Neutrophil (primary cell): Measurements from ENCODE around the gene RPP25L.

Experiments
- H3K27ac ChIP-seq: fragments of 200-600 bp; sonication (generic); 2 replicates; pipeline ENCODE4 v1.5.1; 2016; ENCODE audit warnings: mild to moderate bottlenecking, moderate library complexity
- H3K27me3 ChIP-seq: fragments of 200-600 bp; sonication (generic); 2 replicates; pipeline ENCODE4 v1.6.0; 2016; ENCODE audit warnings: mild to moderate bottlenecking
- H3K36me3 ChIP-seq: fragments of 200-600 bp; sonication (generic); 2 replicates; pipeline ENCODE4 v1.5.1; 2017
- H3K4me1 ChIP-seq, 2 experiments: fragments of 200-600 bp in 1 of 2; sonication (generic) in 1 of 2; 1 replicate in 1 of 2; 2 replicates in 1 of 2; pipeline versions ENCODE4 v1.5.1 to v1.6.1; 2013 to 2016; ENCODE audit warnings: low read depth in 1 of 2, low read length in 1 of 2, mild to moderate bottlenecking in 1 of 2, moderate library complexity in 1 of 2; ENCODE audit not compliant: control insufficient read depth in 1 of 2, insufficient read depth in 1 of 2
- H3K4me3 ChIP-seq, 2 experiments: fragments of 200-600 bp in 1 of 2; sonication (generic) in 1 of 2; 1 replicate in 1 of 2; 2 replicates in 1 of 2; pipeline ENCODE4 v1.5.1; 2013 to 2016; ENCODE audit warnings: low read depth in 1 of 2, low read length in 1 of 2, mild to moderate bottlenecking in 1 of 2, moderate library complexity in 1 of 2
- H3K9me3 ChIP-seq: fragments of 200-600 bp; sonication (generic); 2 replicates; pipeline ENCODE4 v1.5.1; 2016
- TF ChIP-seq, protein P1 (sequence below): fragments of 200-600 bp; sonication (generic); IDR thresholded peaks from 2 replicates; pipeline ENCODE4 v1.5.1; 2016; ENCODE audit warnings: antibody characterized with exemption

RPP25L gene

DNA sequence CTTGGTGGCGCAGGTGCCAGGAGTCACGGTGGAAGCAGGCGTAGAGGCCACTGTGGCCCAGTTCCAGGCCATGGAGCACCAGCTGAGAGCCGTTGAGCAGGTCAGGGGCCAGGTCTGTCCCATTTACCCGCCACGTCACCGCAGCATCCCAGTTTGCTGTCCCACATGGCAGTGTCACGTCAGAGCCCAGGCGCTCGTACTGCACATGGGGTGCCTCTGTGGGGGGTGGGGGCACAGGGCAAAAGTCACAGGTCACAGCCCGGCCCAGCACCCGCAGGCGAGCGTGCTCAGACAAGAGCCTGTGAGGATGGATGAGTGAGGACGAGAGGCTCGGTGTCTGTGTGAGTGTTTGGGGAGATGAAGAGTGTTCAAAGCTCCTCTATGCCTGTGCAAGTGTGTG lies 47.3 kb downstream of the RPP25L start:
- Histone ChIP-seq H3K27ac (no peak overlapping the region), H3K4me1 (no peaks in the 10 kb centered on the region), H3K36me3 (no peaks in the 10 kb centered on the region), H3K4me3 (no peak overlapping the region), H3K27me3 (peaks cover 82% of the 10 kb centered on the region), H3K9me3 (no peaks in the 10 kb centered on the region)
- TF ChIP-seq, protein P1, sequence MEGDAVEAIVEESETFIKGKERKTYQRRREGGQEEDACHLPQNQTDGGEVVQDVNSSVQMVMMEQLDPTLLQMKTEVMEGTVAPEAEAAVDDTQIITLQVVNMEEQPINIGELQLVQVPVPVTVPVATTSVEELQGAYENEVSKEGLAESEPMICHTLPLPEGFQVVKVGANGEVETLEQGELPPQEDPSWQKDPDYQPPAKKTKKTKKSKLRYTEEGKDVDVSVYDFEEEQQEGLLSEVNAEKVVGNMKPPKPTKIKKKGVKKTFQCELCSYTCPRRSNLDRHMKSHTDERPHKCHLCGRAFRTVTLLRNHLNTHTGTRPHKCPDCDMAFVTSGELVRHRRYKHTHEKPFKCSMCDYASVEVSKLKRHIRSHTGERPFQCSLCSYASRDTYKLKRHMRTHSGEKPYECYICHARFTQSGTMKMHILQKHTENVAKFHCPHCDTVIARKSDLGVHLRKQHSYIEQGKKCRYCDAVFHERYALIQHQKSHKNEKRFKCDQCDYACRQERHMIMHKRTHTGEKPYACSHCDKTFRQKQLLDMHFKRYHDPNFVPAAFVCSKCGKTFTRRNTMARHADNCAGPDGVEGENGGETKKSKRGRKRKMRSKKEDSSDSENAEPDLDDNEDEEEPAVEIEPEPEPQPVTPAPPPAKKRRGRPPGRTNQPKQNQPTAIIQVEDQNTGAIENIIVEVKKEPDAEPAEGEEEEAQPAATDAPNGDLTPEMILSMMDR: no peak

DNA sequence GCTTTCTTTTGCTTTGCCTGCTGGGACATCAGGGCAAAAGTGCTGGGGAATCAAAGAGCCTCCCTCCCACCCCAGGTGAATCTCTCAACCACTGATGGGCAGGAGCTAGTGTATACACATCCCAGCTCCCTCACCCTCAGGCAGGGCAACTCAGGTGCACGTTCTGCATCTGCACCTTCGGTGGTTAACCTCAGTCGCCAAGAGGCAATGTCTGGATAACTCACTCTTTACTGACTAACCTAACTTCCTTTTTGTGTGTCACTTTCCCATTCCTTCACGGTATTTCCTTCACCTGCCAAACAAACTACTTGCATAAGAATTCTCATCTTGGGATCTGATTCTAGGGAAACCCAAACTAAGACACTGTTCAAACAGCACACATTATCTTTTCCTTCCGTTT lies 48.6 kb downstream of the RPP25L start:
- H3K27me3 ChIP-seq: peaks cover 82% of the 10 kb centered on the region

DNA sequence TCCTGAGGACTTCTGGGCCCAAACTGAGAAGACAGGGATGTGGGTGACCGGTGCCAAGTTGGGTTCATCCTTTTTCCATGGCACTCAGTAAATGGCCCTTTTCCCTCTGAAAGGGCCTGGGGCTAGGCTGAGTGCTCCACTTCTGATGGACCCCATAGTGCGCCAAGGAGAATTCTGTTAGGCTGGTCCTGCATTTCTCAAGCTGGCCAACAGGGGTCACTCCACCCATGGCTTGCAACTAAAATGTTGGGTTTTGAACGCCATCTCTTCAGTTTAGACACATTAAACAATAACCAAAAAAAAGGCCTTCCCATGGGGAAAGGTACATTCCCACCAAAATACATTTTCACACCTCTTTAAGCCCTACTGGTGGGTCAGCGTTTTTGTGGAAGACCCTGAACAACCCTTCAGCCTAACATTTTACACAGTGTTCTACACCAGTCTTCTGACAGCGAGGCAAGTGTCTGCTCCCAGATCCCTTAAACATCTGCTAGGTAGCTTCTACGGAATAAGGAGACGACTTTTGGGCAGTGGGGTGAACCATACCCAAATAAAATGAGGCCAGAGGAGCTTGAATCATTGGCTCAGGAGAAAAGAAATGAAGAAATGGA lies 49.7 kb downstream of the RPP25L start:
- Histone ChIP-seq H3K27ac (no peak overlapping the region), H3K9me3 (no peaks in the 10 kb centered on the region), H3K4me3 (no peak overlapping the region), H3K27me3 (peaks cover 81% of the 10 kb centered on the region), H3K4me1 (no peaks in the 10 kb centered on the region), H3K36me3 (no peaks in the 10 kb centered on the region)
- TF ChIP-seq, protein P1: peak; percentile 35

More for the DNA sequence above, 48.6 kb downstream of the RPP25L start:
- no peaks in the 10 kb centered on the region for H3K4me1 ChIP-seq
- no peaks in the 10 kb centered on the region for H3K36me3 ChIP-seq
- H3K9me3 ChIP-seq: no peaks in the 10 kb centered on the region
- TF ChIP-seq, protein P1: no peak
- no peak overlapping the region for H3K27ac ChIP-seq
- H3K4me3 ChIP-seq: no peak overlapping the region

DNA sequence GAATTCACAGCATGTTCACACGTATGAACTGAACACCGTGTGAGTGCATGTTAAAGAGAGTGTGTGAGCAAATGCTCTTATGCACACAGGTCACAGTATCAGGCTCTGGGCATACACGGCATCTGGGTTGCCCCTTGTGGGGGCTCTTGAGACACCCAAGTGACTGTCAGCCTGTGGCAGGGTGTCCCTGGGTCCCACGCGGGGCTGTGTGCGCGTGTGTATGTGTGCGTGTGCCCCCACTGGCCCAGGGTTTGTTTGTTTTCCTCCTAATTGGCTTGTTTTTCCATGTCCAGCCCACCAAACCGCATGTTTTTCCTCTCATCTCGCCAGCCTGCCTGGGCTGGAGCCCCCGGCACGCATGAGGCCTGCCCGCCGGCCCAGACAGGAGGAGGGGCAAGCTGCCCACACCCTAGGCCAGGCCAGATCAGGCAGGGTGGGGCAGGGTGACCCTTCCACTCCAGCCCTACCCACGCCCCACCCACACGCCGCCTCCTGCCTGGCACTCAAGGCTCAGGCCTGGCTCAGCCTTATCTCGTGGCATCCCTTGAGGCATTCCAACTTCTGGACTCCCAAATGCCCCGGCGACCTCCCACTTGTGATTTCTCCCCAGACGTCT lies 51.2 kb downstream of the RPP25L start:
- H3K9me3 ChIP-seq: no peaks in the 10 kb centered on the region
- H3K27ac ChIP-seq: no peak overlapping the region
- TF ChIP-seq, protein P1: no peak
- peaks cover 66% of the 10 kb centered on the region for H3K27me3 ChIP-seq
- H3K4me3 ChIP-seq: no peak overlapping the region
- H3K36me3 ChIP-seq: no peaks in the 10 kb centered on the region
- H3K4me1 ChIP-seq: no peaks in the 10 kb centered on the region
